HCT116 (cell line): ENCODE measurements around the gene KIAA1755. TPM values are rescaled to one million over a fixed set of nuclear protein-coding genes. Genes with fewer than 3 reads are reported as not detected.
A peak's percentile ranks its signal among the peaks of the same experiment; 100 is the strongest.

Source experiments
- ATAC-seq: fragments of 200-7000 bp; cut with Tn5 transposase; 2 replicates; pipeline ENCODE4 v1.9.1; 2020; ENCODE audit warnings: mild to moderate bottlenecking, moderate library complexity
- BruUV-seq: library from RNA; stranded (reverse); fragments of 400-500 nt; replicated peaks from 2 replicates; lab custom pipeline; 2021; lab: Mats Ljungman, UMichigan
- CTCF ChIA-PET: fragments of 300-600 bp; sonication (Branson Sonifier 250); formaldehyde crosslinking; loops from one replicate; lab custom pipeline; 2021; ENCODE audit warnings: antibody characterized with exemption; lab: Charles Lee
- POLR2A ChIA-PET: fragments of 300-600, 350-600 bp; sonication (Branson Sonifier 250); formaldehyde crosslinking; loops from one replicate; lab custom pipeline; 2021; ENCODE audit warnings: antibody characterized with exemption; lab: Charles Lee
- RAD21 ChIA-PET, 2 experiments: fragments of 300-600 bp; sonication (Branson Sonifier 250); formaldehyde crosslinking; loops; one replicate each; lab custom pipeline; 2023; ENCODE audit warnings: low total read pairs in 2 of 2; ENCODE audit not compliant: uncharacterized antibody in 2 of 2, unreplicated experiment in 2 of 2, low non-redundant PET in 1 of 2; lab: Charles Lee
- DNase-seq: peaks from one replicate; pipeline ENCODE4 v3.0.0-alpha.2; 2010; ENCODE audit warnings: low read depth, low spot score
- H2AFZ ChIP-seq: fragments of 200-600 bp; shearing (Covaris generic), sonication (generic); 2 replicates; pipeline ENCODE4 v1.6.1; 2017; ENCODE audit warnings: low read depth, mixed run types, mixed read lengths, antibody characterized with exemption, low read length; ENCODE audit not compliant: poor library complexity, severe bottlenecking
- H3K27ac ChIP-seq: 2 replicates; pipeline ENCODE4 v1.5.1; 2012; ENCODE audit warnings: low read depth, low read length
- H3K27me3 ChIP-seq: fragments of 200-600 bp; sonication (generic); 2 replicates; pipeline ENCODE4 v1.6.1; 2016; ENCODE audit warnings: mixed run types, low read length, mixed read lengths; ENCODE audit not compliant: insufficient read depth
- H3K36me3 ChIP-seq, 2 experiments: fragments of 200-500 bp in 1 of 2; fragments of 200-600 bp in 1 of 2; sonication (Bioruptor generic) in 1 of 2; sonication (generic) in 1 of 2; 2 replicates each; pipeline versions ENCODE4 v1.5.1 to v1.6.1; 2014 to 2016; ENCODE audit warnings: low read length in 2 of 2, inconsistent platforms in 1 of 2, mixed read lengths in 1 of 2, mixed run types in 1 of 2; ENCODE audit not compliant: insufficient read depth in 2 of 2, control insufficient read depth in 1 of 2
- H3K4me1 ChIP-seq, 2 experiments: fragments of 200-600 bp in 1 of 2; sonication (generic) in 1 of 2; 2 replicates each; pipeline versions ENCODE4 v1.5.1 to v1.6.1; 2012 to 2017; ENCODE audit warnings: low read length in 2 of 2, inconsistent platforms in 1 of 2, mild to moderate bottlenecking in 1 of 2, mixed read lengths in 1 of 2, mixed run types in 1 of 2, moderate library complexity in 1 of 2; ENCODE audit not compliant: insufficient read depth in 2 of 2, control insufficient read depth in 1 of 2
- H3K4me2 ChIP-seq: fragments of 200-600 bp; sonication (generic); 2 replicates; pipeline ENCODE4 v1.6.1; 2017; ENCODE audit warnings: mixed run types, low read length, mixed read lengths
- H3K4me3 ChIP-seq, 2 experiments: fragments of 200-600 bp in 1 of 2; sonication (generic) in 1 of 2; replicated peaks in 1 of 2; 2 replicates each; pipeline ENCODE4 v1.5.1; 2011 to 2016; ENCODE audit warnings: low read length in 2 of 2, control low read depth in 1 of 2, low read depth in 1 of 2, mild to moderate bottlenecking in 1 of 2, mixed read lengths in 1 of 2, mixed run types in 1 of 2
- H3K79me2 ChIP-seq: fragments of 200-600 bp; sonication (generic); 2 replicates; pipeline ENCODE4 v1.6.1; 2017; ENCODE audit warnings: mild to moderate bottlenecking, mixed run types, low read length, moderate library complexity, mixed read lengths; ENCODE audit not compliant: insufficient read depth
- H3K9ac ChIP-seq: fragments of 200-600 bp; sonication (generic); 2 replicates; pipeline ENCODE4 v1.6.1; 2016; ENCODE audit warnings: low read length, mixed read lengths
- H3K9me2 ChIP-seq: fragments of 200-600 bp; sonication (generic), shearing (Covaris generic); 2 replicates; pipeline ENCODE4 v1.6.1; 2017; ENCODE audit warnings: mixed run types, mild to moderate bottlenecking, moderate library complexity; ENCODE audit not compliant: insufficient read depth
- H3K9me3 ChIP-seq, 2 experiments: fragments of 200-500 bp in 1 of 2; fragments of 200-600 bp in 1 of 2; sonication (Bioruptor generic) in 1 of 2; sonication (generic) in 1 of 2; 2 replicates each; pipeline ENCODE4 v1.6.1; 2014 to 2017; ENCODE audit warnings: low read length in 2 of 2, mixed read lengths in 2 of 2, inconsistent platforms in 1 of 2, low read depth in 1 of 2, mild to moderate bottlenecking in 1 of 2, mixed run types in 1 of 2, moderate library complexity in 1 of 2; ENCODE audit not compliant: control insufficient read depth in 1 of 2, insufficient read depth in 1 of 2
- H4K20me1 ChIP-seq: fragments of 200-600 bp; sonication (generic), shearing (Covaris generic); 2 replicates; pipeline ENCODE4 v1.6.1; 2017; ENCODE audit warnings: mixed run types, mild to moderate bottlenecking, moderate library complexity; ENCODE audit not compliant: insufficient read depth
- CBX3 ChIP-seq: IDR thresholded peaks from 2 replicates; pipeline ENCODE4 v1.6.1; 2012; ENCODE audit warnings: low read depth
- CEBPB ChIP-seq: IDR thresholded peaks from 2 replicates; pipeline ENCODE4 v1.6.1; 2012; ENCODE audit warnings: low read depth
- EGR1 ChIP-seq: IDR thresholded peaks from 2 replicates; pipeline ENCODE4 v1.6.1; 2012; ENCODE audit warnings: low read depth
- ELF1 ChIP-seq: IDR thresholded peaks from 2 replicates; pipeline ENCODE4 v1.6.1; 2012; ENCODE audit warnings: low read depth, borderline replicate concordance
- EZH2 ChIP-seq: fragments of 200-600 bp; sonication (generic); IDR thresholded peaks from 2 replicates; pipeline ENCODE4 v1.6.1; 2017; ENCODE audit warnings: antibody characterized with exemption, mixed run types
- EZH2phosphoT487 ChIP-seq: fragments of 200-600 bp; IDR thresholded peaks from 2 replicates; pipeline ENCODE4 v1.6.1; 2018; ENCODE audit warnings: antibody characterized with exemption, borderline replicate concordance
- FOSL1 ChIP-seq: IDR thresholded peaks from 2 replicates; pipeline ENCODE4 v1.6.1; 2012; ENCODE audit warnings: low read depth
- JUND ChIP-seq: IDR thresholded peaks from 2 replicates; pipeline ENCODE4 v1.6.1; 2012
- MAX ChIP-seq: IDR thresholded peaks from 2 replicates; pipeline ENCODE4 v1.6.1; 2012
- POLR2A ChIP-seq: IDR thresholded peaks from 2 replicates; pipeline ENCODE4 v1.7.0; 2011; ENCODE audit warnings: borderline replicate concordance; ENCODE audit not compliant: insufficient read depth, insufficient read length; ENCODE audit errors: extremely low read depth
- SIN3A ChIP-seq: IDR thresholded peaks from 2 replicates; pipeline ENCODE4 v1.6.1; 2012; ENCODE audit warnings: low read depth
- SP1 ChIP-seq: IDR thresholded peaks from 2 replicates; pipeline ENCODE4 v1.6.1; 2012; ENCODE audit warnings: low read depth
- SRF ChIP-seq: IDR thresholded peaks from 2 replicates; pipeline ENCODE4 v1.6.1; 2012; ENCODE audit warnings: low read depth
- TCF7L2 ChIP-seq: IDR thresholded peaks from 2 replicates; pipeline ENCODE4 v1.7.0; 2011; ENCODE audit warnings: borderline replicate concordance, inconsistent platforms; ENCODE audit not compliant: insufficient read depth, insufficient read length; ENCODE audit errors: extremely low read depth
- YY1 ChIP-seq: IDR thresholded peaks from 2 replicates; pipeline ENCODE4 v1.6.1; 2011; ENCODE audit warnings: low read length, low read depth, moderate library complexity, mild to moderate bottlenecking; ENCODE audit not compliant: insufficient replicate concordance; ENCODE audit errors: extremely low read depth
- ZFX ChIP-seq: fragments of 450-650 bp; IDR thresholded peaks from 2 replicates; pipeline ENCODE4 v1.6.1; 2017
- intact Hi-C: fragments of 100-400 bp; cut with micrococcal nuclease; formaldehyde crosslinking; loops from 2 replicates; pipeline ENCODE4 v1.10.0; 2022
- total RNA-seq: library from RNA; stranded (reverse); gene quantifications from one replicate; pipeline ENCODE4 v1.2.1, GENCODE V29; 2021; ENCODE audit not compliant: unreplicated experiment
- TF ChIP-seq, protein P1 (sequence below): IDR thresholded peaks from 2 replicates; pipeline ENCODE4 v1.6.1; 2012; ENCODE audit warnings: low read depth
- TF ChIP-seq, protein P2 (sequence below): IDR thresholded peaks from 2 replicates; pipeline ENCODE4 v1.6.1; 2012
- TF ChIP-seq, protein P3 (sequence below), 3 experiments: fragments of 200-600 bp in 1 of 3; sonication (generic) in 1 of 3; IDR thresholded peaks in 2 of 3; conservative IDR thresholded peaks in 1 of 3; 2 replicates each; pipeline ENCODE4 v1.5.1; 2012 to 2017; ENCODE audit warnings: low read depth in 2 of 3, low read length in 2 of 3, antibody characterized with exemption in 1 of 3, borderline replicate concordance in 1 of 3, control low read depth in 1 of 3, mild to moderate bottlenecking in 1 of 3, mixed read lengths in 1 of 3, mixed run types in 1 of 3, moderate library complexity in 1 of 3; ENCODE audit not compliant: insufficient read depth in 1 of 3
- TF ChIP-seq, protein P4 (sequence below): IDR thresholded peaks from 2 replicates; pipeline ENCODE4 v1.6.1; 2011; ENCODE audit warnings: mild to moderate bottlenecking, low read length, moderate library complexity; ENCODE audit not compliant: insufficient replicate concordance; ENCODE audit errors: extremely low read depth

KIAA1755 gene
- total RNA-seq, 1 experiment from 2014 or later: not detected

- no peaks in the 10 kb centered on the region for H3K9me2 ChIP-seq
- ChIA-PET CTCF (no interaction called here), RAD21 (no interaction called here), POLR2A (no interaction called here)
- H3K79me2 ChIP-seq: no peaks in the 10 kb centered on the region
- TF ChIP-seq EZH2 (no peak), ZFX (no peak), TCF7L2 (no peak), JUND (no peak), CBX3 (no peak), POLR2A (no peak), MAX (no peak), SRF (no peak), EGR1 (no peak), EZH2phosphoT487 (no peak), CEBPB (no peak), YY1 (no peak), SP1 (no peak), ELF1 (no peak), SIN3A (no peak), FOSL1 (no peak)
- TF ChIP-seq, protein P1, sequence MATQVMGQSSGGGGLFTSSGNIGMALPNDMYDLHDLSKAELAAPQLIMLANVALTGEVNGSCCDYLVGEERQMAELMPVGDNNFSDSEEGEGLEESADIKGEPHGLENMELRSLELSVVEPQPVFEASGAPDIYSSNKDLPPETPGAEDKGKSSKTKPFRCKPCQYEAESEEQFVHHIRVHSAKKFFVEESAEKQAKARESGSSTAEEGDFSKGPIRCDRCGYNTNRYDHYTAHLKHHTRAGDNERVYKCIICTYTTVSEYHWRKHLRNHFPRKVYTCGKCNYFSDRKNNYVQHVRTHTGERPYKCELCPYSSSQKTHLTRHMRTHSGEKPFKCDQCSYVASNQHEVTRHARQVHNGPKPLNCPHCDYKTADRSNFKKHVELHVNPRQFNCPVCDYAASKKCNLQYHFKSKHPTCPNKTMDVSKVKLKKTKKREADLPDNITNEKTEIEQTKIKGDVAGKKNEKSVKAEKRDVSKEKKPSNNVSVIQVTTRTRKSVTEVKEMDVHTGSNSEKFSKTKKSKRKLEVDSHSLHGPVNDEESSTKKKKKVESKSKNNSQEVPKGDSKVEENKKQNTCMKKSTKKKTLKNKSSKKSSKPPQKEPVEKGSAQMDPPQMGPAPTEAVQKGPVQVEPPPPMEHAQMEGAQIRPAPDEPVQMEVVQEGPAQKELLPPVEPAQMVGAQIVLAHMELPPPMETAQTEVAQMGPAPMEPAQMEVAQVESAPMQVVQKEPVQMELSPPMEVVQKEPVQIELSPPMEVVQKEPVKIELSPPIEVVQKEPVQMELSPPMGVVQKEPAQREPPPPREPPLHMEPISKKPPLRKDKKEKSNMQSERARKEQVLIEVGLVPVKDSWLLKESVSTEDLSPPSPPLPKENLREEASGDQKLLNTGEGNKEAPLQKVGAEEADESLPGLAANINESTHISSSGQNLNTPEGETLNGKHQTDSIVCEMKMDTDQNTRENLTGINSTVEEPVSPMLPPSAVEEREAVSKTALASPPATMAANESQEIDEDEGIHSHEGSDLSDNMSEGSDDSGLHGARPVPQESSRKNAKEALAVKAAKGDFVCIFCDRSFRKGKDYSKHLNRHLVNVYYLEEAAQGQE: no peak
- TF ChIP-seq, protein P2, sequence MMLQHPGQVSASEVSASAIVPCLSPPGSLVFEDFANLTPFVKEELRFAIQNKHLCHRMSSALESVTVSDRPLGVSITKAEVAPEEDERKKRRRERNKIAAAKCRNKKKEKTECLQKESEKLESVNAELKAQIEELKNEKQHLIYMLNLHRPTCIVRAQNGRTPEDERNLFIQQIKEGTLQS: no peak
- TF ChIP-seq, protein P3, sequence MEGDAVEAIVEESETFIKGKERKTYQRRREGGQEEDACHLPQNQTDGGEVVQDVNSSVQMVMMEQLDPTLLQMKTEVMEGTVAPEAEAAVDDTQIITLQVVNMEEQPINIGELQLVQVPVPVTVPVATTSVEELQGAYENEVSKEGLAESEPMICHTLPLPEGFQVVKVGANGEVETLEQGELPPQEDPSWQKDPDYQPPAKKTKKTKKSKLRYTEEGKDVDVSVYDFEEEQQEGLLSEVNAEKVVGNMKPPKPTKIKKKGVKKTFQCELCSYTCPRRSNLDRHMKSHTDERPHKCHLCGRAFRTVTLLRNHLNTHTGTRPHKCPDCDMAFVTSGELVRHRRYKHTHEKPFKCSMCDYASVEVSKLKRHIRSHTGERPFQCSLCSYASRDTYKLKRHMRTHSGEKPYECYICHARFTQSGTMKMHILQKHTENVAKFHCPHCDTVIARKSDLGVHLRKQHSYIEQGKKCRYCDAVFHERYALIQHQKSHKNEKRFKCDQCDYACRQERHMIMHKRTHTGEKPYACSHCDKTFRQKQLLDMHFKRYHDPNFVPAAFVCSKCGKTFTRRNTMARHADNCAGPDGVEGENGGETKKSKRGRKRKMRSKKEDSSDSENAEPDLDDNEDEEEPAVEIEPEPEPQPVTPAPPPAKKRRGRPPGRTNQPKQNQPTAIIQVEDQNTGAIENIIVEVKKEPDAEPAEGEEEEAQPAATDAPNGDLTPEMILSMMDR (IDR thresholded peaks at IDR 0.05 in 2 of 3, conservative IDR thresholded peaks at IDR 0.05 in 1 of 3; ENCODE audit: borderline replicate concordance in 1 of 3, insufficient read depth in 1 of 3, low read depth in 2 of 3, low read length in 2 of 3): no peak
- TF ChIP-seq, protein P4, sequence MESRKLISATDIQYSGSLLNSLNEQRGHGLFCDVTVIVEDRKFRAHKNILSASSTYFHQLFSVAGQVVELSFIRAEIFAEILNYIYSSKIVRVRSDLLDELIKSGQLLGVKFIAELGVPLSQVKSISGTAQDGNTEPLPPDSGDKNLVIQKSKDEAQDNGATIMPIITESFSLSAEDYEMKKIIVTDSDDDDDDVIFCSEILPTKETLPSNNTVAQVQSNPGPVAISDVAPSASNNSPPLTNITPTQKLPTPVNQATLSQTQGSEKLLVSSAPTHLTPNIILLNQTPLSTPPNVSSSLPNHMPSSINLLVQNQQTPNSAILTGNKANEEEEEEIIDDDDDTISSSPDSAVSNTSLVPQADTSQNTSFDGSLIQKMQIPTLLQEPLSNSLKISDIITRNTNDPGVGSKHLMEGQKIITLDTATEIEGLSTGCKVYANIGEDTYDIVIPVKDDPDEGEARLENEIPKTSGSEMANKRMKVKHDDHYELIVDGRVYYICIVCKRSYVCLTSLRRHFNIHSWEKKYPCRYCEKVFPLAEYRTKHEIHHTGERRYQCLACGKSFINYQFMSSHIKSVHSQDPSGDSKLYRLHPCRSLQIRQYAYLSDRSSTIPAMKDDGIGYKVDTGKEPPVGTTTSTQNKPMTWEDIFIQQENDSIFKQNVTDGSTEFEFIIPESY: no peak
- H3K9me3 ChIP-seq: no peaks in the 10 kb centered on the region
- no peak overlapping the region for H3K4me3 ChIP-seq
- no peak overlapping the region for H3K9ac ChIP-seq
- H3K4me1 ChIP-seq: peaks cover 18 to 45% of the 10 kb centered on the region in 2 experiments
- DNase-seq (no peak), ATAC-seq (peak; percentile 9; the same call in 1 of the 2 replicates)
- H3K27me3 ChIP-seq: no peaks in the 10 kb centered on the region
- no peaks in the 10 kb centered on the region for H3K36me3 ChIP-seq
- intact Hi-C loops: no loop called here
- H4K20me1 ChIP-seq: no peaks in the 10 kb centered on the region
- H3K4me2 ChIP-seq: peak overlapping the region; percentile 53
- BruUV-seq: no TSS peak
- H3K27ac ChIP-seq: no peak overlapping the region
- H2AFZ ChIP-seq: no peak overlapping the region
Observed at GRCh38 chr20:38271608-38272120, 11.1 kb upstream of the KIAA1755 start.
